Stimulated activated naive B cell treated with anti-CD40 and anti-IgM and Interleukin-4, amounts not matched to agents 10 μg/mL and 1 μg/mL and 100 μg/mL, for 72 hours (primary cell): ENCODE measurements around the gene SIAH3.

Experiments
- ATAC-seq, 2 donors: fragments of 150-1000 bp; cut with Tn5 transposase; replicated peaks; 2 replicates each; pipeline ENCODE4 v1.10.0; 2021; ENCODE audit warnings: moderate library complexity in 1 of 2
- DNase-seq: peaks from one replicate; pipeline ENCODE4 v3.0.0; 2021
- H3K27ac Mint-ChIP-seq: one replicate; pipeline ENCODE4 v1.8.0; 2022; ENCODE audit warnings: mild to moderate bottlenecking, mixed read lengths
- H3K27me3 Mint-ChIP-seq, 2 donors: one replicate each; pipeline ENCODE4 v1.8.0; 2022; ENCODE audit warnings: mixed read lengths in 2 of 2
- H3K36me3 Mint-ChIP-seq, 2 donors: one replicate each; pipeline ENCODE4 v1.8.0; 2022; ENCODE audit warnings: mixed read lengths in 2 of 2, mild to moderate bottlenecking in 1 of 2
- H3K4me1 Mint-ChIP-seq, 2 donors: one replicate each; pipeline ENCODE4 v1.8.0; 2022; ENCODE audit warnings: mixed read lengths in 2 of 2, mild to moderate bottlenecking in 1 of 2
- H3K4me3 Mint-ChIP-seq, 2 donors: one replicate each; pipeline ENCODE4 v1.8.0; 2022; ENCODE audit warnings: mild to moderate bottlenecking in 2 of 2, mixed read lengths in 2 of 2, moderate library complexity in 1 of 2
- H3K9me3 Mint-ChIP-seq, 2 donors: one replicate each; pipeline ENCODE4 v1.8.0; 2022; ENCODE audit warnings: mixed read lengths in 2 of 2, mild to moderate bottlenecking in 1 of 2

SIAH3 gene

DNA sequence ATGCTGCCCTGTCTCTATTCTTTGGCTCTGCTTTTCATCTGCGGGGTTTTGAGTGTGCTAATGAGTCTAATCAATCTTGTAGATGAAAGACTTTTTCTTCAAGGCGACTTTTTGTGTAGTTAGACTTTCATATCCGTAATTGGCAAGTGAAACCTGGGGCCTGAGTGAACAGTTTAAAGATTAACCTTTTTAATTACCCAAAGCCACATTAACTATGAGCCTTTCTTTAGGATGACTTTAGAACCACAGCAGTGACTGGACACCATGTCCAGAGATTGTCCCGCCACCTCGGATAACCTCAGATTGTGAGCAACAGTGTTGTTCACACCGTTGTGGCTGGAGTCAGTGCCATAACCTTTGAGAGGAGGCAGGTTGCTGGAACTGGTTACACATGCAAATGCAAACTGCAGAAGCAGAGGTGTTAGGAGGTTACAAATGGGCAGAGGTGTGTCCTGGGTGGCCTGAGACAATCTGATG lies 58.7 kb downstream of the SIAH3 start:
- Mint-ChIP-seq H3K27ac (no peak overlapping the region), H3K9me3 (peaks cover 0 to 4% of the 10 kb centered on the region in 2 donors), H3K4me3 (no peak overlapping the region), H3K4me1 (no peaks in the 10 kb centered on the region), H3K36me3 (no peaks in the 10 kb centered on the region), H3K27me3 (no peaks in the 10 kb centered on the region)
- DNase-seq (no peak), ATAC-seq (no peak)

- H3K27me3 Mint-ChIP-seq = no peaks in the 10 kb centered on the region
- no peak overlapping the region for H3K27ac Mint-ChIP-seq
- DNase-seq (no peak), ATAC-seq (no peak)
- no peaks in the 10 kb centered on the region for H3K36me3 Mint-ChIP-seq
- no peak overlapping the region for H3K4me3 Mint-ChIP-seq
- H3K9me3 Mint-ChIP-seq = no peaks in the 10 kb centered on the region
- H3K4me1 Mint-ChIP-seq = no peaks in the 10 kb centered on the region
Observed at GRCh38 chr13:45788011-45788410, 63.5 kb downstream of the SIAH3 start.

DNA sequence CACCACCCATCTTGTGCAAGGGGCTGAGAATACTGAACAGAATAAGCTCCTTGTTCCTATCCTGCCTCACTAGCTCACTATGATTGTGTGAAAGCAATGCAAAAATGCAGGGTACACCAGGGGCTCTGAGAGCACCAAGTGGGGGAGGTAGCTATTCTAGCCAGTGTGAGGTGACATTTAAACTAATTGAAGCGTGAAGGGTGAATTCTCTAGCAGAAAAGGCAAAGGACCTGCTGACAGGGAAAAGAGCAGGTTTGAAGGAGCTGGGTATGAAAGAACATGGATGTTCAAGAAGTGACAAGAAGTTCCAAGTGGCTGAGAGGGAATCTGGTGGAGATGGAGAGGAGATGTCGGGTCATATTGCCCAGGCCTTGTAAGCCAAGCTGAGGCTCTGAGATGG lies 64.2 kb downstream of the SIAH3 start:
- DNase-seq = no peak
- no peaks in the 10 kb centered on the region for H3K36me3 Mint-ChIP-seq
- no peak overlapping the region for H3K27ac Mint-ChIP-seq
- no peak for ATAC-seq
- no peaks in the 10 kb centered on the region for H3K9me3 Mint-ChIP-seq
- no peaks in the 10 kb centered on the region for H3K4me1 Mint-ChIP-seq
- no peaks in the 10 kb centered on the region for H3K27me3 Mint-ChIP-seq
- H3K4me3 Mint-ChIP-seq = no peak overlapping the region

- DNase-seq (no peak), ATAC-seq (no peak)
- Mint-ChIP-seq H3K9me3 (no peaks in the 10 kb centered on the region), H3K4me3 (no peak overlapping the region), H3K36me3 (no peaks in the 10 kb centered on the region), H3K4me1 (no peaks in the 10 kb centered on the region), H3K27ac (no peak overlapping the region), H3K27me3 (no peaks in the 10 kb centered on the region)
Observed at GRCh38 chr13:45786293-45786920, 65.1 kb downstream of the SIAH3 start.

DNA sequence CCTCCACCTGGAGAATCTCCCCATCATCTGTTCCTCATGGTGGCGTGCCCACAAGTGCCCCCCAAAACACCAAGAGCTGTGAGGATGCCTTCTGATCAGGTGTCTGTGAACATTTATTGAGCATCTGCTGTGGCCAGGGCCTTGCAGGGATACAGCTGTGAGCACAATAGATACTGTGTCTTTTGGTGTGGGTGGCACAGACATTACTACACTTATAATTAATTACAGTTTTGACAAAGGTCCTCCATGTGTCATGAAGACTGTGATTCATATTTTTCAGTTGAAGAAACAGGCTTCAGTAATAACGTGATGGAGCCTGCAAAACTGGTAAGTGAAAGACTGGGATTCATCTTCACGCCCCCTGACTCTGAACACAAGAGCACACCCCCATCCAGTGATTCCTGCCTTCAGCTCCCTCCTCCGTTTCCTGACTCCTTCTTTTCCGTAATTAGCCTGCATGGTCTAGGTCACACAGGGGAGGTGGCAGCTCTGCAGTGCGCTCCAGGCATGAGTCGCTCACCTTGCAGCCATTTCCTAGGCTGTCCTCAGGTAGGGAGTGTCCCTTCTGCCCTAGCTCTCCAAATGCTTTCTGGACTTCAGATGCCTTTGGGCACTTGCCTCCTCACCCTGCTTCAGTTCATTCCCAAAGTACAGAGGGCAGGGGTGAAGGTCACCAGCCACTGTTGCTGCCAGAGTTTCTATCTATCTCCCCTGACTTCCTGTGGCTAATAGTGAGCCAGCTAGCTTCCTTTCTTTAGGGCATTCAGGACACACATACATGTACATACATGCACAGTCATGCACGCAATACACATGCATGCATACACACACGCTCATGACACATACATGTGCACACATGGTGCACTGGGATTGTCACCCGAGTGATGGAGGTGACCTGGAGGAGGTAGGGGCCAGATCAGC lies 66.5 kb downstream of the SIAH3 start:
- H3K27ac Mint-ChIP-seq = no peak overlapping the region
- ATAC-seq (no peak), DNase-seq (no peak)
- no peaks in the 10 kb centered on the region for H3K4me1 Mint-ChIP-seq
- H3K27me3 Mint-ChIP-seq = no peaks in the 10 kb centered on the region
- no peak overlapping the region for H3K4me3 Mint-ChIP-seq
- no peaks in the 10 kb centered on the region for H3K36me3 Mint-ChIP-seq
- H3K9me3 Mint-ChIP-seq = no peaks in the 10 kb centered on the region

- H3K9me3 Mint-ChIP-seq = no peaks in the 10 kb centered on the region
- no peak for DNase-seq
- no peak overlapping the region for H3K27ac Mint-ChIP-seq
- H3K4me3 Mint-ChIP-seq = no peak overlapping the region
- no peaks in the 10 kb centered on the region for H3K4me1 Mint-ChIP-seq
- no peak for ATAC-seq
- H3K36me3 Mint-ChIP-seq = no peaks in the 10 kb centered on the region
- H3K27me3 Mint-ChIP-seq = no peaks in the 10 kb centered on the region
Observed at GRCh38 chr13:45783346-45784043, 68.1 kb downstream of the SIAH3 start.

- DNase-seq = no peak
- Mint-ChIP-seq H3K4me1 (no peaks in the 10 kb centered on the region), H3K4me3 (no peak overlapping the region), H3K36me3 (no peaks in the 10 kb centered on the region), H3K9me3 (no peaks in the 10 kb centered on the region), H3K27ac (no peak overlapping the region), H3K27me3 (no peaks in the 10 kb centered on the region)
- ATAC-seq = no peak
Observed at GRCh38 chr13:45782327-45783045, 69.1 kb downstream of the SIAH3 start.

- Mint-ChIP-seq H3K4me1 (no peaks in the 10 kb centered on the region), H3K27me3 (no peaks in the 10 kb centered on the region), H3K27ac (no peak overlapping the region), H3K4me3 (no peak overlapping the region), H3K9me3 (no peaks in the 10 kb centered on the region), H3K36me3 (no peaks in the 10 kb centered on the region)
- DNase-seq (no peak), ATAC-seq (no peak)
Observed at GRCh38 chr13:45781553-45782326, 69.8 kb downstream of the SIAH3 start.

- Mint-ChIP-seq H3K27me3 (no peaks in the 10 kb centered on the region), H3K36me3 (no peaks in the 10 kb centered on the region), H3K9me3 (no peaks in the 10 kb centered on the region), H3K27ac (no peak overlapping the region), H3K4me3 (no peak overlapping the region), H3K4me1 (no peaks in the 10 kb centered on the region)
- DNase-seq (no peak), ATAC-seq (no peak)
Observed at GRCh38 chr13:45779901-45780300, 71.7 kb downstream of the SIAH3 start.

DNA sequence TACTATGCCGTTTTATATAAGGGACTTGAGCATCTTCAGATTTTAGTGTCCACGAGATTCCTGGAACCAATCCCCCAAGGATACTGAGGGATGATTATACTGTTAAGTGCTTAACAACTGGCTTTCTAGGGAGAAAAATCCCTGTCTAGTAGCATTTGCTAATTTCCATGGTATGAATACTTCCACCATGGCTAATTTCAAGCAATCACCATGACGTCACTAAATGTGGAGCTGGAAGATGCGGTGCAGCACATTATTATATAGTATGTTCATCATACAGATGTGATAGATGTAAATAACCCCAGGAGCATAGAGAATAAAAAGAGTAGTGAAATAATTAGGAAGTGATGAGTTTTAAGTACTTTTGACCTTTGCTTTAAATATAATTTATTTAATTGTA lies 72.7 kb downstream of the SIAH3 start:
- peaks cover 3 to 5% of the 10 kb centered on the region in 2 donors for H3K27me3 Mint-ChIP-seq
- no peak for DNase-seq
- ATAC-seq = no peak
- H3K27ac Mint-ChIP-seq = no peak overlapping the region
- H3K9me3 Mint-ChIP-seq = no peaks in the 10 kb centered on the region
- H3K4me3 Mint-ChIP-seq = no peak overlapping the region
- no peaks in the 10 kb centered on the region for H3K36me3 Mint-ChIP-seq
- no peaks in the 10 kb centered on the region for H3K4me1 Mint-ChIP-seq

DNA sequence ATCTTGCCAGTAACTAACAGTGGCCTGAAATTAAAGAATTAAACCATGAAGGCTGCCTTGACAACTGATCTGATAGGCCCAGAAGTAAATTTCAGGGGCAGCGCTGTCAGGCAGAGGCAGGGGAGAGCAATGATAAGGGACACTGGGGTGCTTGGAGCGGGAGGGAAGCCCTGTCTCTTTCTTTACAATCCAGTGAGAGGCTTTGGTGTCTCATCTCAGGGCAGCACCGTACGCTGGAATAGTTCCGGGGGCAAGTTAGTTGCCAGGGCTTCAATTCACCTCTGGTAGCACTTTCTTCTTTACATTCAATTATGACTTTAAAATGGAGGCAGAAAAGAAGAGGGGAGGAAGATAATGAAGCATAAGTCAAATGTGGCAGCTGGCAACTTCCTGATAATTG lies 74.8 kb downstream of the SIAH3 start:
- H3K27ac Mint-ChIP-seq = no peak overlapping the region
- no peaks in the 10 kb centered on the region for H3K4me1 Mint-ChIP-seq
- no peak for DNase-seq
- no peak overlapping the region for H3K4me3 Mint-ChIP-seq
- no peaks in the 10 kb centered on the region for H3K36me3 Mint-ChIP-seq
- peaks cover 3 to 5% of the 10 kb centered on the region in 2 donors for H3K27me3 Mint-ChIP-seq
- no peak for ATAC-seq
- no peaks in the 10 kb centered on the region for H3K9me3 Mint-ChIP-seq

GRCh38 chr13:45775401-45775963 lies 76.1 kb downstream of the SIAH3 start:
- Mint-ChIP-seq H3K4me3 (no peak overlapping the region), H3K4me1 (no peaks in the 10 kb centered on the region), H3K9me3 (no peaks in the 10 kb centered on the region), H3K36me3 (no peaks in the 10 kb centered on the region), H3K27ac (no peak overlapping the region), H3K27me3 (peaks cover 3 to 5% of the 10 kb centered on the region in 2 donors)
- DNase-seq = no peak
- ATAC-seq = no peak

DNA sequence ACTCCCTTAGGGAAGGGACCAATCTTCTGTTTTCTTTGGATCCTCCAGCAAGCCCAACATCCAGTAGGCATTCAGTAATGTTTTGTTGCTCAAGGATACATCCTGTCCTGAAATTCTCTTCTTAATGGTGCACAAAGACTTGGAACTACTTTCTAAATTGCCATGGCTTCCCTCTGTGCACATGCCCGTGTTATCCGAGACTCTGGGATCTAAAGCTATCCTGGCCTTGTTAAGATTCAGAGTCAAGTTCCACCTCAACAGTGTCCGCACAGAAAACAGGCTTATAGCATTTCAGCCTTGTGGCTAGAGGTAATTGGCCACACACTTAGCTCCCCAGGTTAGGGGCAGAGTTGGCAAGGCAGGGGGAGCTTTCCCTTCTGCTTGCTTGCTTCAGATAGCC lies 77.6 kb downstream of the SIAH3 start:
- ATAC-seq (no peak), DNase-seq (no peak)
- H3K4me1 Mint-ChIP-seq = no peaks in the 10 kb centered on the region
- no peaks in the 10 kb centered on the region for H3K36me3 Mint-ChIP-seq
- H3K27me3 Mint-ChIP-seq = peaks cover 3 to 5% of the 10 kb centered on the region in 2 donors
- H3K27ac Mint-ChIP-seq = no peak overlapping the region
- no peak overlapping the region for H3K4me3 Mint-ChIP-seq
- H3K9me3 Mint-ChIP-seq = no peaks in the 10 kb centered on the region
